Spleen (tissue), 11 donors: Measurements from ENCODE around the gene MAN2B1. TPM values are rescaled to one million over a fixed set of nuclear protein-coding genes. Genes with fewer than 3 reads are reported as not detected.
A peak's percentile ranks its signal among the peaks of the same experiment; 100 is the strongest.

Source experiments
- DNase-seq: peaks from one replicate; pipeline ENCODE4 v3.0.0-alpha.2; 2020
- H3K27ac ChIP-seq, 8 donors: fragments of 200-600 bp; sonication (generic) in 7 of 8; 1 replicate in 4 of 8; 2 replicates in 4 of 8; pipeline versions ENCODE4 v1.5.0 to v1.8.0; 2016 to 2021; ENCODE audit warnings: inconsistent platforms in 4 of 8, mild to moderate bottlenecking in 4 of 8, moderate library complexity in 1 of 8
- H3K27me3 ChIP-seq, 7 donors: fragments of 200-600 bp; sonication (generic) in 6 of 7; replicated peaks in 1 of 7; 1 replicate in 4 of 7; 2 replicates in 3 of 7; pipeline versions ENCODE4 v1.5.0 to v1.8.0; 2016 to 2021; ENCODE audit warnings: inconsistent platforms in 3 of 7, mild to moderate bottlenecking in 1 of 7
- H3K36me3 ChIP-seq, 6 donors: fragments of 200-600 bp; sonication (generic) in 5 of 6; 1 replicate in 4 of 6; 2 replicates in 2 of 6; pipeline versions ENCODE4 v1.5.0 to v1.8.0; 2016 to 2021; ENCODE audit warnings: inconsistent platforms in 2 of 6
- H3K4me1 ChIP-seq, 6 donors: fragments of 200-600 bp; sonication (generic) in 5 of 6; 1 replicate in 3 of 6; 2 replicates in 3 of 6; pipeline versions ENCODE4 v1.5.0 to v1.8.0; 2016 to 2021; ENCODE audit warnings: inconsistent platforms in 3 of 6
- H3K4me3 ChIP-seq, 8 donors: fragments of 200-600 bp; sonication (generic) in 7 of 8; 1 replicate in 4 of 8; 2 replicates in 4 of 8; pipeline versions ENCODE4 v1.5.0 to v1.8.0; 2016 to 2021; ENCODE audit warnings: inconsistent platforms in 4 of 8, mild to moderate bottlenecking in 4 of 8, moderate library complexity in 2 of 8
- H3K9me3 ChIP-seq, 8 donors: fragments of 200-600 bp; sonication (generic) in 7 of 8; 1 replicate in 4 of 8; 2 replicates in 4 of 8; pipeline versions ENCODE4 v1.5.0 to v1.8.0; 2016 to 2021; ENCODE audit warnings: inconsistent platforms in 4 of 8
- CTCF ChIP-seq, 11 experiments: fragments of 200-600 bp in 7 of 11; fragments of 450-650 bp in 4 of 11; sonication (generic) in 4 of 11; IDR thresholded peaks in 8 of 11; conservative IDR thresholded peaks in 3 of 11; 1 replicate in 7 of 11; 2 replicates in 4 of 11; pipeline versions ENCODE4 v1.4.0 to v1.8.0; 2016 to 2021; ENCODE audit warnings: antibody characterized with exemption in 11 of 11, inconsistent platforms in 4 of 11, mild to moderate bottlenecking in 1 of 11
- POLR2A ChIP-seq, 3 donors: fragments of 450-650 bp; IDR thresholded peaks; one replicate each; pipeline ENCODE4 v1.5.1; 2017; ENCODE audit warnings: antibody characterized with exemption in 3 of 3, mild to moderate bottlenecking in 1 of 3
- POLR2AphosphoS5 ChIP-seq, 3 donors: sonication (generic); formaldehyde crosslinking; IDR thresholded peaks; one replicate each; pipeline ENCODE4 v1.5.1; 2017; ENCODE audit warnings: antibody characterized with exemption in 3 of 3
- WGBS, 5 donors: extraction: QIAGEN DNeasy Blood & Tissue Kit in 3 of 5; methylation state at CpG; one replicate each; pipeline versions ENCODE4 v1.1.5 to v1.1.7; 2013 to 2018; 5-methylcytosine and 5-hydroxymethylcytosine counted together
- intact Hi-C: fragments of 100-400 bp; cut with DNase I; formaldehyde crosslinking; loops from one replicate; pipeline ENCODE4 v1.15.0; 2023; ENCODE audit warnings: low total_unique reads
- polyA plus RNA-seq, 3 donors: library from polyadenylated mRNA; stranded (reverse); fragments of 200-250 nt; gene quantifications; one replicate each; pipeline ENCODE4 v1.2.1, GENCODE V29; 2013
- total RNA-seq, 7 donors: library from RNA; depleted of rRNA in 3 of 7; stranded (reverse); fragments of >200 nt in 3 of 7; fragmentation: NEBNext Ultra II Directional in 4 of 7; extraction: Animal tissue kit (Norgen Biotek cat#: 25700) in 4 of 7; gene quantifications; one replicate each; pipeline versions ENCODE4 v1.1.0 to v1.2.1, GENCODE V29; 2016 to 2021
- donor health status: healthy with polysubstance abuse.
- donor health status: DM: no; HTN: no; CAD: no; lungs with moderate emphysema.
- donor health status: DM: no; HTN: no; CAD: no.
- donor health status: Bipolar disorder and iron deficiency.
- donor health status: healthy.
- donor health status: DM: no; HTN: no; CAD: no.
- donor health status: DM: yes; HTN: yes; CAD: no.

The MAN2B1 gene
- total and polyA plus RNA-seq, 10 donors: 50.6 to 288 (median 190) TPM

GRCh38 chr19:12641456-12641855 is 25.1 kb downstream of the MAN2B1 start:
- DNase-seq: peak; percentile 37
- Histone ChIP-seq H3K9me3 (no peaks in the 10 kb centered on the region), H3K27me3 (no peaks in the 10 kb centered on the region), H3K4me1 (peaks cover 0 to 14% (median 12%) of the 10 kb centered on the region in 6 donors), H3K36me3 (peaks cover 0 to 38% (median 5%) of the 10 kb centered on the region in 6 donors), H3K4me3 (no peak overlapping the region), H3K27ac (no peak overlapping the region)
- intact Hi-C loops: no loop called here
- no peak for TF ChIP-seq CTCF (IDR thresholded peaks at IDR 0.05 in 8 of 11, conservative IDR thresholded peaks at IDR 0.05 in 3 of 11)
- TF ChIP-seq POLR2AphosphoS5 (IDR thresholded peaks at IDR 0.05): no peak
- no peak for TF ChIP-seq POLR2A (IDR thresholded peaks at IDR 0.05)
- 79 to 90% (median 85%) methylated on average over 13 of the region's 13 CpGs for WGBS, 5 donors

- 10 to 16% (median 10%) methylated on average over 12 to 39 of the region's 39 CpGs for WGBS, 5 donors
- Histone ChIP-seq H3K27ac (peak overlapping the region in 3 of 8 donors; percentile 2 to 56 (median 50)), H3K27me3 (no peaks in the 10 kb centered on the region), H3K9me3 (no peaks in the 10 kb centered on the region), H3K4me1 (peaks cover 0 to 14% (median 12%) of the 10 kb centered on the region in 6 donors), H3K4me3 (peak overlapping the region in 5 of 8 donors; percentile 4 to 60 (median 25)), H3K36me3 (peaks cover 0 to 24% (median 5%) of the 10 kb centered on the region in 6 donors)
- TF ChIP-seq POLR2A (IDR thresholded peaks at IDR 0.05): no peak
- TF ChIP-seq POLR2AphosphoS5 (IDR thresholded peaks at IDR 0.05): peak; percentile 73 to 81 (median 77)
- peak; percentile 71 to 95 (median 88) for TF ChIP-seq CTCF (IDR thresholded peaks at IDR 0.05 in 8 of 11, conservative IDR thresholded peaks at IDR 0.05 in 3 of 11)
- peak; percentile 95 for DNase-seq
- intact Hi-C loops: no loop called here
Observed at GRCh38 chr19:12639901-12640613, 26.5 kb downstream of the MAN2B1 start.

- no peaks in the 10 kb centered on the region for H3K9me3 ChIP-seq
- intact Hi-C loops: no loop called here
- peaks cover 0 to 14% (median 12%) of the 10 kb centered on the region in 6 donors for H3K4me1 ChIP-seq
- 95 to 97% (median 96%) methylated on average over 19 to 22 of the region's 22 CpGs for WGBS, 5 donors
- no peak overlapping the region for H3K27ac ChIP-seq
- no peak overlapping the region for H3K4me3 ChIP-seq
- TF ChIP-seq POLR2A (IDR thresholded peaks at IDR 0.05): no peak
- TF ChIP-seq POLR2AphosphoS5 (IDR thresholded peaks at IDR 0.05): no peak
- TF ChIP-seq CTCF (IDR thresholded peaks at IDR 0.05 in 8 of 11, conservative IDR thresholded peaks at IDR 0.05 in 3 of 11): no peak
- peak; percentile 67 for DNase-seq
- no peaks in the 10 kb centered on the region for H3K27me3 ChIP-seq
- peaks cover 0 to 10% (median under 1%) of the 10 kb centered on the region in 6 donors for H3K36me3 ChIP-seq
Observed at GRCh38 chr19:12638611-12639182, 27.8 kb downstream of the MAN2B1 start.

GRCh38 chr19:12636631-12637030 is 29.9 kb downstream of the MAN2B1 start:
- peak; percentile 37 for DNase-seq
- TF ChIP-seq CTCF (IDR thresholded peaks at IDR 0.05 in 8 of 11, conservative IDR thresholded peaks at IDR 0.05 in 3 of 11): no peak
- TF ChIP-seq POLR2AphosphoS5 (IDR thresholded peaks at IDR 0.05): peak in 1 of 3 donors; percentile 26
- H3K27me3 ChIP-seq: no peaks in the 10 kb centered on the region
- no peak overlapping the region for H3K27ac ChIP-seq
- peaks cover 0 to 14% (median 12%) of the 10 kb centered on the region in 6 donors for H3K4me1 ChIP-seq
- no peaks in the 10 kb centered on the region for H3K9me3 ChIP-seq
- no peak overlapping the region for H3K4me3 ChIP-seq
- intact Hi-C loops: no loop called here
- WGBS, 5 donors: 91 to 93% (median 92%) methylated on average over 13 of the region's 13 CpGs
- H3K36me3 ChIP-seq: peaks cover 0 to 21% (median 4%) of the 10 kb centered on the region in 6 donors
